ENCODE measurements around the gene CAP2. TPM values are rescaled to one million over a fixed set of nuclear protein-coding genes. Genes with fewer than 3 reads are reported as not detected.

The CAP2 gene
- total RNA-seq, 1 experiment from 2014 or later, result 11.5 TPM

- WGBS (ENCODE audit: extremely low coverage, insufficient read length, low lambda C conversion rate), result no CpG with 5 or more reads among the region's 1 CpG
- no peak overlapping the region for H3T11ph ChIP-seq (ENCODE audit: low read length)
- no peak overlapping the region for H3K14ac ChIP-seq (ENCODE audit: insufficient read depth, low read length)
- no peak overlapping the region for H2AK5ac ChIP-seq (ENCODE audit: insufficient read length, low read length)
- no peak overlapping the region for H3K56ac ChIP-seq (ENCODE audit: insufficient read length, low read depth, low read length)
- no peak overlapping the region for H2BK120ac ChIP-seq (ENCODE audit: low read depth, low read length, poor library complexity, severe bottlenecking)
- Mint-ChIP-seq H3K27me3 (ENCODE audit: low read depth) (no peaks in the 10 kb centered on the region), H3K27ac (no peak overlapping the region; a peak in 1 of 7 replicates), H3K4me1 (no peaks in the 10 kb centered on the region), H3K4me3 (no peak overlapping the region), H3K9me3 (no peaks in the 10 kb centered on the region), H3K36me3 (ENCODE audit: insufficient read depth in 1 of 3, low read depth in 3 of 3) (peaks cover 0 to 5% (median 1%) of the 10 kb centered on the region in 3 experiments; a peak in 2 of 7 replicates)
- no peak overlapping the region for H4K91ac ChIP-seq (ENCODE audit: insufficient read length, low read depth, low read length)
- no peak overlapping the region for H3K23ac ChIP-seq (ENCODE audit: insufficient read length, low read depth, low read length)
- DNase-seq, result no peak
- no peaks in the 10 kb centered on the region for H3K79me2 ChIP-seq (ENCODE audit: insufficient read depth, low read length)
- no peak overlapping the region for H3K27ac ChIP-seq (ENCODE audit: insufficient read length, low read depth, low read length)
- H2BK15ac ChIP-seq (ENCODE audit: low read depth, low read length), result no peak overlapping the region
- H3K4me2 ChIP-seq (ENCODE audit: insufficient read depth, insufficient read length, low read length), result no peak overlapping the region
- H4K20me1 ChIP-seq (ENCODE audit: control insufficient read depth, insufficient read depth, insufficient read length), result no peaks in the 10 kb centered on the region
- H3K23me2 ChIP-seq (ENCODE audit: insufficient read length, low read depth, low read length, poor library complexity, severe bottlenecking), result no peaks in the 10 kb centered on the region
- no peak overlapping the region for H4K5ac ChIP-seq (ENCODE audit: insufficient read length, low read depth, low read length)
- H3K9ac ChIP-seq (ENCODE audit: extremely low read depth, insufficient read length, low read length), result no peak overlapping the region
- H3K18ac ChIP-seq (ENCODE audit: insufficient read length, low read depth, low read length), result no peak overlapping the region
- H3K4ac ChIP-seq (ENCODE audit: low read depth, low read length), result no peak overlapping the region
- no peaks in the 10 kb centered on the region for H3K79me1 ChIP-seq (ENCODE audit: insufficient read depth, low read depth, low read length, poor library complexity, severe bottlenecking)
- H4K8ac ChIP-seq (replicated peaks; ENCODE audit: insufficient read length, low read depth, low read length), result no peak overlapping the region
- H3K4me1 ChIP-seq (ENCODE audit: insufficient read depth, low read length), result no peaks in the 10 kb centered on the region
- TF ChIP-seq, protein P1, sequence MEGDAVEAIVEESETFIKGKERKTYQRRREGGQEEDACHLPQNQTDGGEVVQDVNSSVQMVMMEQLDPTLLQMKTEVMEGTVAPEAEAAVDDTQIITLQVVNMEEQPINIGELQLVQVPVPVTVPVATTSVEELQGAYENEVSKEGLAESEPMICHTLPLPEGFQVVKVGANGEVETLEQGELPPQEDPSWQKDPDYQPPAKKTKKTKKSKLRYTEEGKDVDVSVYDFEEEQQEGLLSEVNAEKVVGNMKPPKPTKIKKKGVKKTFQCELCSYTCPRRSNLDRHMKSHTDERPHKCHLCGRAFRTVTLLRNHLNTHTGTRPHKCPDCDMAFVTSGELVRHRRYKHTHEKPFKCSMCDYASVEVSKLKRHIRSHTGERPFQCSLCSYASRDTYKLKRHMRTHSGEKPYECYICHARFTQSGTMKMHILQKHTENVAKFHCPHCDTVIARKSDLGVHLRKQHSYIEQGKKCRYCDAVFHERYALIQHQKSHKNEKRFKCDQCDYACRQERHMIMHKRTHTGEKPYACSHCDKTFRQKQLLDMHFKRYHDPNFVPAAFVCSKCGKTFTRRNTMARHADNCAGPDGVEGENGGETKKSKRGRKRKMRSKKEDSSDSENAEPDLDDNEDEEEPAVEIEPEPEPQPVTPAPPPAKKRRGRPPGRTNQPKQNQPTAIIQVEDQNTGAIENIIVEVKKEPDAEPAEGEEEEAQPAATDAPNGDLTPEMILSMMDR (conservative IDR thresholded peaks at IDR 0.05), result no peak
- H2BK12ac ChIP-seq (ENCODE audit: insufficient read length, low read depth, low read length), result no peak overlapping the region
- H2BK5ac ChIP-seq (ENCODE audit: insufficient read length, low read length), result no peak overlapping the region
- no peaks in the 10 kb centered on the region for H3K27me3 ChIP-seq (ENCODE audit: insufficient read depth, low read length)
- no peak overlapping the region for H2BK20ac ChIP-seq (ENCODE audit: low read depth, low read length, poor library complexity, severe bottlenecking)
- H3K9me3 ChIP-seq (ENCODE audit: control insufficient read depth, low read depth, low read length), result no peaks in the 10 kb centered on the region
- no peak overlapping the region for H2AFZ ChIP-seq (ENCODE audit: low read length)
Measured at GRCh38 chr6:17527076-17527475, 133.7 kb downstream of the CAP2 start.
